Measurements from ENCODE around the gene EFTUD2. TPM values are rescaled to one million over a fixed set of nuclear protein-coding genes. Genes with fewer than 3 reads are reported as not detected.

The EFTUD2 gene
- total and polyA plus RNA-seq, 11 donors: 21.3 to 106 (median 65.0) TPM

GRCh38 chr17:44922136-44922535 is 22.9 kb upstream of the EFTUD2 start:
- 84 to 96% (median 87%) methylated on average over 4 to 6 of the region's 6 CpGs for WGBS, 4 donors
- H3K4me3 ChIP-seq: no peak overlapping the region
- H3K27me3 ChIP-seq: peaks cover 0 to 4% (median 0%) of the 10 kb centered on the region in 9 donors
- H3K36me3 ChIP-seq: no peaks in the 10 kb centered on the region
- no peaks in the 10 kb centered on the region for H3K9me3 ChIP-seq
- intact Hi-C loops (cut with DNase I): loop anchor here in 8 of 10 donors (5.0 to 10.0 kb wide), 6 partner anchors 45 to 210 kb away; partner anchors contain the start of genes PLCD3 (in 2 of the 8) and C1QL1 (in 1 of the 8)
- H3K27ac ChIP-seq: peak overlapping the region in 1 of 12 donors; percentile 74
- DNase-seq: no peak
- no peak for ATAC-seq
- peaks cover 0 to 26% (median 9%) of the 10 kb centered on the region in 12 donors for H3K4me1 ChIP-seq
- no peak for TF ChIP-seq POLR2A (IDR thresholded peaks at IDR 0.05)
- TF ChIP-seq, protein P1, sequence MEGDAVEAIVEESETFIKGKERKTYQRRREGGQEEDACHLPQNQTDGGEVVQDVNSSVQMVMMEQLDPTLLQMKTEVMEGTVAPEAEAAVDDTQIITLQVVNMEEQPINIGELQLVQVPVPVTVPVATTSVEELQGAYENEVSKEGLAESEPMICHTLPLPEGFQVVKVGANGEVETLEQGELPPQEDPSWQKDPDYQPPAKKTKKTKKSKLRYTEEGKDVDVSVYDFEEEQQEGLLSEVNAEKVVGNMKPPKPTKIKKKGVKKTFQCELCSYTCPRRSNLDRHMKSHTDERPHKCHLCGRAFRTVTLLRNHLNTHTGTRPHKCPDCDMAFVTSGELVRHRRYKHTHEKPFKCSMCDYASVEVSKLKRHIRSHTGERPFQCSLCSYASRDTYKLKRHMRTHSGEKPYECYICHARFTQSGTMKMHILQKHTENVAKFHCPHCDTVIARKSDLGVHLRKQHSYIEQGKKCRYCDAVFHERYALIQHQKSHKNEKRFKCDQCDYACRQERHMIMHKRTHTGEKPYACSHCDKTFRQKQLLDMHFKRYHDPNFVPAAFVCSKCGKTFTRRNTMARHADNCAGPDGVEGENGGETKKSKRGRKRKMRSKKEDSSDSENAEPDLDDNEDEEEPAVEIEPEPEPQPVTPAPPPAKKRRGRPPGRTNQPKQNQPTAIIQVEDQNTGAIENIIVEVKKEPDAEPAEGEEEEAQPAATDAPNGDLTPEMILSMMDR (IDR thresholded peaks at IDR 0.05): no peak

DNA sequence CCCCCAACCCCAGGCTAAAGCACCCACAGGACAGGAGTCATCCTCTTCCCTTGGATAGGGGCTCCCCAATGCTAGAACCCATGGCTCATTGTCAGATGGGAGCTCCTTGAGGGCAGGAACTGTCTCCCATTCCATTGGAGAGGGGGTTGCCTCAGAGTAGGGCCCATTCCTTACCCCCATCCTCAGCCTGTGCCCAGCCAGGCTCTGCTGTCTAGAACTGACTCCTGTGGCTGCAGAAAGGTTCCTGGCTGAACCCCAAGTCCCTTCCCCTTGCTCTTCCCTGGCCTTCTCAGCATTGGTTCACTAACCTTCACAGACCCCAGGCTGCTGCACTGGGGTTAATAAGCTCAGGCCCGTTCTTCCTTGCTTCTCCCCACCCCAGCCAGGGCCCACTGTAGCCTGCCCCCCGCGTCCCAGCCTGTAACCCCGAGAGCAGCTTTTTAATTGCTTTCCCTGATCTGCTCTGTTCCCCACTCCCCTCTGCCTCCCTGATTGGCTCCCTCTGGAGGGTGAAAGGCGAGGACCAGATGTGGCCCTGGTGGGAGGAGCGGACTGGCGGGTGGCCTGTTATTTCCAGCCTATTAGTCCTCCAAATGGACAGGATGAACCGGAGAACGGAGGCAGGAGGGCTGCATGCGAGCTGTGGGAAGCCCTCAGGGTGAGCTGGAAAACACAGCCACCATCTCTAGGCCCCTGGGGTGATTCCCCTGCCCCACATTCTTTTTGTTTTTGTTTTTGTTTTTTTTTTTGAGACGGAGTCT is 22.1 kb upstream of the EFTUD2 start:
- intact Hi-C loops (cut with DNase I): loop anchor here in 8 of 10 donors (2.0 to 10.0 kb wide), 11 partner anchors 46 to 213 kb away; partner anchors contain the start of genes PLCD3 (in 3 of the 8), ACBD4 (in 1 of the 8) and C1QL1 (in 1 of the 8)
- H3K36me3 ChIP-seq: no peaks in the 10 kb centered on the region
- no peaks in the 10 kb centered on the region for H3K9me3 ChIP-seq
- H3K27me3 ChIP-seq: peaks cover 0 to 4% (median 0%) of the 10 kb centered on the region in 9 donors
- DNase-seq (peak in 2 of 5 donors; percentile 63 to 69), ATAC-seq (peak; percentile 61 to 80 (median 69))
- H3K4me1 ChIP-seq: peaks cover 0 to 33% (median 13%) of the 10 kb centered on the region in 12 donors
- TF ChIP-seq, protein P1 (IDR thresholded peaks at IDR 0.05): peak in 3 of 12 donors; percentile 6 to 28 (median 6)
- TF ChIP-seq POLR2A (IDR thresholded peaks at IDR 0.05): no peak
- 31 to 39% (median 35%) methylated on average over 11 of the region's 11 CpGs for WGBS, 4 donors
- H3K4me3 ChIP-seq: no peak overlapping the region
- peak overlapping the region in 10 of 12 donors; percentile 5 to 74 (median 42) for H3K27ac ChIP-seq

DNA sequence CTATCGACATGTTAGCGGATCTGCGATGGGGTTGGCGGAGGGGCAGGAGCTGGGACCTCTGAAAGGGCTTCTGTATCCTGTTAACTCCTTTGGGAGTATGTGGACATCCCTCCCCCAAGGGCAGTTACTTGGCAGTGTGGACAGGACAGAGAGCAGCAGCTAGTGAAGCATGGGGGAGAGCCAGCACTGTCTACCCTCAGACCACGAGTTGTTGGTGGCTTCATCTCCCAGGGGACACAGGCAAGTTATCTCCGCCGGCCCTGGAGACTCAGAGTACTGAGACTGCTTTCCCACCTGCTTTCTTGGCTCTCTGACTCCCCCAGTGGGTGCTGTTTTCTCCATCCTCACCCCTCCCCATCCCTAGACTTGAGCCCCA is 21.3 kb upstream of the EFTUD2 start:
- WGBS, 4 donors: 43 to 60% (median 50%) methylated on average over 7 of the region's 7 CpGs
- Histone ChIP-seq H3K9me3 (no peaks in the 10 kb centered on the region), H3K27me3 (peaks cover 0 to 4% (median 0%) of the 10 kb centered on the region in 9 donors), H3K4me1 (peaks cover 0 to 38% (median 14%) of the 10 kb centered on the region in 12 donors), H3K27ac (peak overlapping the region in 9 of 12 donors; percentile 17 to 74 (median 45)), H3K4me3 (no peak overlapping the region), H3K36me3 (no peaks in the 10 kb centered on the region)
- DNase-seq (no peak), ATAC-seq (peak in 3 of 4 donors; percentile 3 to 22 (median 17))
- intact Hi-C loops (cut with DNase I): loop anchor here in 9 of 10 donors (1.0 to 10.0 kb wide), 15 partner anchors 47 to 214 kb away; partner anchors contain the start of genes PLCD3 (in 4 of the 9), ACBD4 (in 1 of the 9) and C1QL1 (in 1 of the 9)
- TF ChIP-seq, protein P1 (IDR thresholded peaks at IDR 0.05): no peak
- TF ChIP-seq POLR2A (IDR thresholded peaks at IDR 0.05): no peak
